Activated CD8-positive, alpha-beta memory T cell treated with anti-CD3 and anti-CD28 coated beads for 36 hours (primary cell): ENCODE results near the gene MAN1A2. TPM values are rescaled to one million over a fixed set of nuclear protein-coding genes. Genes with fewer than 3 reads are reported as not detected.
"Not testable (repeated sequence)": the region's sequence is repeated elsewhere in the genome, so short reads cannot be mapped to it uniquely, and the experiment has no call there.

Experiments
- CTCF ChIA-PET: fragments of 350-600 bp; sonication (Branson Sonifier 250); formaldehyde crosslinking; loops from one replicate; lab custom pipeline; 2021; ENCODE audit warnings: antibody characterized with exemption; lab: Charles Lee
- POLR2A ChIA-PET: fragments of 350-600 bp; sonication (Branson Sonifier 250); formaldehyde crosslinking; loops from one replicate; lab custom pipeline; 2021; ENCODE audit warnings: antibody characterized with exemption; lab: Charles Lee
- total RNA-seq, 2 experiments: library from RNA; stranded (reverse); gene quantifications; one replicate each; pipeline ENCODE4 v1.2.3, GENCODE V29; 2021

Gene MAN1A2
- 10 to 100 TPM; 24.5 to 24.8 TPM for total RNA-seq

DNA sequence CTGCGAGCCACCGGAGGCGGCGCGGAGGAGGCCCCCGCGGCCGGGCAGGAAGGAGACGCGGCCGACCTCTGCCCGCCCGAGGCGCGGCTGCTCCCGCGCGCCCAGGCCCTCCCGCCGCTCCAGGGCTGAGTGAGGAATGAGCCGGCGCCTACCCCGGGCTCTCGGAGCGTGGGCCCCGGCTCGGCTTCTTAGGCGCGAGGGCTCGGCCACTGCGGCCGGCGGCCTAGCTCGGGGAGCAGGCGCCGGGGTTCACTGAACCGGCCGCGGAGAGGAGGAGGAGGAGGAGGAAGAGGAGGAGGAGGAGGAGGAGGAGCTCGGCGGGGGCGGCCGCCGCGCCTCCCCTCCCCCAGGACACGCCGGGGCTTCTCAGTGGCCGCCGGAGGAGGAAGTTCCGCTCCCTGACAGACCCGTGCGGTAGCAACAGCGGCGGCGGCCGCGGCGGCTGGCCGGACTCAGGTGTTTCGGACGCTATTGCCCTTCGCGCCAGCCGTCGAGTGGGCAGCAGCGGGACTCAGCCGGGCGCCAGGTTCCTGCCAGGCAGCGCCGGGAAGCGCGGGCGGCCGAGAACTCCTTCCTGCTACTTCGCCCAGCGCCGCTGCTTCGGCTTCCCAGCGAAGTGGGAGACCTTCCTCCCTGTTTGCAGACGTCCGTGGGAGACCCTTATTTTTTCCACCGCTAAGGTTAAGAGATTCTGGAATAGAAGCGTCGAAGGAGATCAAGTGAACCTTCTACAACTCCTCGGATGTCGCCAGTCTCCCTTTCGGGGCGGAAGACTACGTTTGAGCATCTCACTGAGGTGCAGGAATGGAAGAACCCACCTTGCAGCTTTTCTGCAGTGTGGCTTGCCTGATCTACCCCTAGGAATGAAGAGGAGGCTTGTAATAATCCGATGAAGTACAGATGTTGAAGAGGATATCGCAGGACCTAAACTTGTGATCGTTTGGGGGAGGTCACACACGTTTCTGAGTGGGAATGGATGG lies at the start of gene MAN1A2:
Gene MAN1A2, plus strand, starts transcription at position 404 of the 980 bp plus-strand sequence. CDS start 735 bp downstream, outside the sequence.
- ChIA-PET CTCF (no interaction called here), POLR2A (no interaction called here)

DNA sequence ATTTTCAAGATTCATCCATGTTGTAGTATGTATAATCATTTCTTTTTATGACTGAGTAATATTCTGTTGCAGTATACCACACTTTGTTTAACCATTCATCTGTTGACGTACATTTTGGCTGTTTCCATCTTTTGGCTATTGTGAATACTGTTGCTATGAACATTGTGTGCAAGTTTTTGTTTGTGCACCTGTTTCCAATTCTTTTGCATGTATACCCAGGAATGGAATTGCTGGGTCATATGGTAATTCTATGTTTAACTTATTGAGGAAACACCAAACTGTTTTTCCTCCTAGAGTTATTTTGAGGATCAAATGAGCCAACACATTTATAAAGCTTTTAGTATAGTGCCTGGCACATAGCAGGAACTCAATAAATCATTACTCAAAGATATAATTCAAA lies 49.2 kb upstream of the MAN1A2 start:
- CTCF ChIA-PET: no interaction called here
- POLR2A ChIA-PET: no interaction called here

DNA sequence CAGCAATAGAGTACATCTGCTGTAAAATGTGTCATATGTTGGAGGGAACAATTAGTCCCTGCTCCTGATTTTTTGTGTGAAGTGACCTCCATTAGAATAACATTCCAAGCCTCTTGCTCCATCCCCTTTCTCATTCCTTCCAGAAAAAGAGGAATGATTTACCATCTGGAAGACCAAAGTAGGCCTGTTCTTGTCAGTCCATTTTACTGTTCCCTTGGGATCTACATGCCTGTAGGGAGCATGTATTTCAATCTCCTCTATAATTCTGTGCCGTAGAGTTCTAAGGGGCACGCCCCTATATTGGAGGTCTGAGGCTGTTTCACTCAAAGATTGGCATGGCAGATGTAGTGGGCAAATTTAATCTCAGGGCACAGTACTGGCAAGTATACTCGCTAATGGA lies 48.8 kb upstream of the MAN1A2 start:
- POLR2A ChIA-PET: no interaction called here
- CTCF ChIA-PET: no interaction called here

DNA sequence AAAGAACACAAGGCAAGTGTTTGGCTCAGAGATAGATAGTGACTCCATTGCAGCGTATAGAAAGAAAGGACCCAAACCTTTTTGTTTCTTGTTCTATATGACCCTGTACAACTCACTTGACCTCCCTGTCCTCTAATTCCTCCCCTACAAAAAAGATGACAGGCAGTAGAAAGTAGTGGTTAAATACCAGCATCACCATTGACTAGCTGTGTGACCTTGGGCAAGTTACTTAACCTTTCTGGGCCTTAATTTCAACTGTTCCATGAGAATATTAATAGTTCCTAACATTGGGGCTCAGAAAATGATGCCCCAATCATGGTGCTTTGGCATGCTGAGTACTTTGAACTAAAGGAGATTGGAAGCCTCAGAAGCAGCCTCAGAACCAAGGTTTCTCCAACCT lies 46.7 kb upstream of the MAN1A2 start:
- CTCF ChIA-PET: no interaction called here
- POLR2A ChIA-PET: no interaction called here

DNA sequence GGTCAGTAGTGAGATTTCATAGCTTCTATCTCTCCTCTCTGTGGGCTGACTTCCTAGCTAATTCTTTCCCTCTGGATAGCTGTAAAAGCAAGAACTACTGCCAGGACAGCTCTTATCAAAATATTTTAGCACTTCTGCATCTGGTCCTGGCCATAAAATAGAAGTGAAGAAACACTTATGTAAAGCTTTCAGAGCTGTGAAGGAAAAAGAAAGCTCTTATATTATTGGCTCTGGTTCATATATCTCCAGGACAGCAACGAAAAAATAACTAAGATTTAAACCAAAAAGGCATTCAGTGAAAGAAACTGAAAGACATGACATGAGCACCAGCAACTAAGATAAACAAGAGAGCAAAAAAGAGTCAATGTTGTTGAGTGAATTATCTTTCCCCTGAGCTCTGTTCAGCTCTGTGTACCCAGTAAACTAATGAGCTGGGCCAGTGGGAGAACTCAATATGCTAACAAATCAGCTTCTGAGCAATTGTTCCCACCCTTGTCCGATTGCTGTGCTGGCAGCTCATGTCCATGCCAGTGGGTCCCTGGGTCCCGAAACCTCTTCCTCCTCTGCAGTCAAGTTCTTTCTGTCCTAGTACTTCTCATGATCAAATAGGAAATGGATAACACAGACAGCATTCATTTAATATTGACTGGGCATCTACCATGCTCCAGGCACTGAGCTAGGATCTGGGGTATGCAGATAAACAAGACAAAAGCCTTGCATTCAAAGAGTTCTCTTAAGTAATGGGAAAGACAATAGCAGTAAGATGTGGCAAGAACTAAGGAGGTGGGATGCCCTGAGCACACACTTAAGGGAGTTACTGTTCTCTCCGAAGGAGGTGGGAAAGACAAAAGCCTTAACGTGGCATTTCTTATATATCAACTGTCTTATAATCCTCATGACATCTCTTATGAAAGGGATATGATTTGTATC lies 45.3 kb upstream of the MAN1A2 start:
- ChIA-PET CTCF (no interaction called here), POLR2A (interaction anchor here (0.6 kb wide), 1 partner anchor 12 kb away, joined by 3 read pairs; no protein-coding TSS in a partner anchor)

DNA sequence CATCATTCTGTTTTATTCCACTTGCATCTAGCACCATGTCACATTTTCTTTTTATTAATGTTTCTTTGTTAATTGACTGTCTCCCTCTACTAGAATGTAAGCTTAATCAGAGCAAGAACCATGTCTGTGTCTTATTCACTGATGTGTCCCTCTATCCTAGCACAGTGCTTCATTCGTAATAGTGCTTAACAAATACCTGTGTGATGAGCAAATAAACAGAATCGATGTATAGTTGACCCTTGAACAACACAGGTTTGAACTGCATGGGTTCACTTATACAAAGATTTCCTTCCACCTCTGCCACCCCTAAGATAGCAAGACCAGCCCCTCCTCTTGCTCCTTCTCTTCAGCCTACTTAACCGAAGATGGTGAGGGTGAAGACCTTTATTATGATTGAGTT lies 42.9 kb upstream of the MAN1A2 start:
- ChIA-PET CTCF (no interaction called here), POLR2A (no interaction called here)

DNA sequence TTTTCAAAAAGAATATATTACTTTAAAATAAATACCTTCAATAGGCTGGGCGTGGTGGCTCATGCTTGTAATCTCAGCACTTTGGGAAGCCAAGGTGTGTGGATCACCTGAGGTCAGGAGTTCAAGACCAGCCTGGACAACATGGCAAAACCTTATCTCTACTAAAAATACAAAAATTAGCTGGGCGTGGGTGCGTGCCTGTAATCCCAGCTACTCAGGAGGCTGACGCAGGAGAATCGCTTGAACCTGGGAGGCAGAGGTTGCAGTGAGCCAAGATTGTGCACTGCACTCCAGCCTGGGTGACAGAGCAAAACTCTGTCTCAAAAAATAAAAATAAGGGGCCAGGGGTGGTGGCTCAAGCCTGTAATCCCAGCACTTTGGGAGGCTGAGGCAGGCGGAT lies 41.2 kb upstream of the MAN1A2 start:
- POLR2A ChIA-PET, CTCF ChIA-PET: not testable (repeated sequence)

DNA sequence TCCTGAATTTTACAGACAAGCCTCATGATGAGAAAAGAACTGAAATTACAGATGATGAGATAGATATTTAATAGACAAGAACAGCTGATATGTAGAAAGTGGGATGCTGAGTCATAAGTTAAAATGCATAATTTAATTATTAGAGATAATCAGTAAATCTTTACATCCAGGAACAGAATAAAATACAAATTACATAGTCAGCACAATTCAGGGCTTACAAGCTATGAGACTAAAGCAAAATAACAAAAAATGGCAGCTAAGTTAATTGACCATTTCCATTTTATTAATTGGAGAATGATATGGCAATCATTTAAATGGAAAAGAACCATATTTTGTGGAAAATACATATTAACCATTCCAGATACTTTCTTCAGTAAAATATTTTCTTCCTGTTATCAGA lies 40.2 kb upstream of the MAN1A2 start:
- ChIA-PET POLR2A (no interaction called here), CTCF (no interaction called here)

DNA sequence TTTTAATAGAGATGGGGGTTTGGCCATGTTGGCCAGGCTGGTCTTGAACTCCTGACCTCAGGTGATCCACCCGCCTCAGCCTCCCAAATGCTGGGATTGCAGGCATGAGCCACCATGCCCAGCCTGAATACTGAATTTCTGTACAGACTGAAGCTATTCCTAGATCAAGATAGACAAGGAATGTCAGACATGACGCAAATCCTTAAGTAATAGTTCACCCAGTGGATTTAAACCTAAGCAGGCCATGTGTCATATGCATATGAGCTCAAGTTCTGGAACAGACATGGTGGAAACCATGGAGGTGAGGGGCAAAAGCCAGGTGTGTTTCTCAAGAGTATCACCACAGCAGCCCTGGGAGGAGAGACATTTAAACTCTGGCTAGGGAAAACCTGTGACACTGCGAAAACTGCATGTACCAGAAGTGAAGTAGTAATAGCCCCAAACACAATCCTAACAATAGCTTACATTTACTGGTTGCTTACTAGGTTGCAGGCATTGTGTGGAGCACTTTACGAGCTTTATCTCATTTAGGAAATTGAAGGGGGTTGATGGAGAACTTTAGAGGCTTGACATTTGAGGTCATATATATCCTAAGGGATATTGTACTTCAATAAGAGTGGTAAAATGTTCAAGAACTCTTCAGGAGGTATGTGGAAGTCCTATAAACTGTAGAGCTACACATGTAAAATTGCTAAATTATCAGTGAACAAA lies 31.7 kb upstream of the MAN1A2 start:
- POLR2A ChIA-PET: no interaction called here

DNA sequence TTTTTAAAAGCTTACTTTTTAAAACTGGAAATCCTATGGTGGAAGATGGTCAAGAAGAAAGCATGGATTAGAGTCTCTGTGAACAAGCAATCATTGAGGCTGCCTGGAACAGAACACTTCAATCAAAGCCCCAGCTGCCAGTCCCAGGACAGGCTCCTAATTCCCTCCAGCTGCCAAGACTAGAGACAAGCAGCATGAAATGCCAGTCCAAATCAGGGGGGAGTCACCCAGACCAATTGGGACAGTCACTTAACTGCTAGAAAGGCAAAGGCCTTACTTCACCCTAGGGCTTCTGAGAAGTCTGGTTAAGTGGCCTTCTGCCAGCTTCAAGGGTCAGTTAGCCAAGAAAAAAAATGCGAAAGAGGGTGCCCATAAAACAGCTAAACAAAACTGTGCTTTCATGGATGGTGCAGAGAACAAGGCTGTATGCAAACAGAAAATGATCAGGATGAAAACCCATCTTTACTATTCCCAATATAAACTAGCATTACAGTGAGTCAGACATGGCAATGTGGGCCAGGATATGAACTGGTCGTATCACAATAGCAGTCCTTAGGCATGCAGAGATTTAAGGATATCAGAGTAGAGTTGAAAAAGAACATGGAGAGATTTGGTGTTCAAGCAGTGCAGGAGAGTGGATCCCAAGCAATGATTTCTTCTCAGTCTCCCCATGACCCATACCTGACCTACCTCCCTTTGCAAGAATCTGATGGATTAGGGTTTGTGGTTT lies 31.0 kb upstream of the MAN1A2 start:
- CTCF ChIA-PET: interaction anchor here (0.5 to 1.4 kb wide), 2 partner anchors 25 to 40 kb away, joined by 3 to 4 read pairs; no protein-coding TSS in a partner anchor

More for the DNA sequence above, 31.7 kb upstream of the MAN1A2 start:
- CTCF ChIA-PET: interaction anchor here (1.4 kb wide), 1 partner anchor 25 kb away, joined by 3 read pairs; no protein-coding TSS in a partner anchor

DNA sequence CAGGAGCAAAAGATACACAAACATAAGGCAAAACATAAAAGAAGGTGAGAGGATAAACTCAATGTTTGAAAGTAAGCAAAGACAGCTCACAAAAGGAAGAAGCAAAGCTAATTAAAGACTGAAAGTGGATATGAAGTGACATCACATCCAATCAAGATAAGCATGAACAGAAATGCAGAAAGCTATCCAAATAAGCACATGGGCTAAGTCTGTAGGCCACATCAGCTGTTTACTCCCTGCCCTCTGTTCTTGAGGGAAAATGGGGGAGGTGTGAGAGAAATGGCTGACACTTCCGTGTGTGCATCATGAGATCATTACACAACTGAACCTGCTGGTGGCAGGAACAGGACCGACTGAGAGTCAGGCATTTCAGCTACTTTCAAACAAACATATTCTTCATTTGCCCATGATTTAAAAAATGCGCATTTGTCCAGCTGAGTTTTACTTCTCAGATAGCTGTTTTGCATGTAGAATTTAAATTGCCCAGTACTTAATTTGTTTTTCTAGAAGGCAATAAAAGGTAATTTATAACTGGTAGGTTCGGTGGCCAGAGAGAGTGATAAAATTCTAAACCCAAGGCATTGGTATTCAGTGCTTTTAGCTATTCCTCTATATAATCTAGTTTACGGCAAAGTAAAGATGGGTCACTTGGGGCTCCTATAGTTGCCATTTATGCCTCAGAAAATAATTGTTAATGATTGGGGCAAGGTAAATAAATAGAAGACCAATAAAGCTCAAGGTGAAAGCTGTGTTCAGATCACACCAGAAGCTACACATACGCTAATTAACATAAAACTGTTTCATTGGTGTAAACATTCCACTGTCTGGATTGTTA lies 27.2 kb upstream of the MAN1A2 start:
- POLR2A ChIA-PET: no interaction called here
- CTCF ChIA-PET: interaction anchor here (0.5 to 0.8 kb wide), 2 partner anchors 25 to 116 kb away, joined by 3 read pairs; no protein-coding TSS in a partner anchor

More for the DNA sequence above, 31.0 kb upstream of the MAN1A2 start:
- POLR2A ChIA-PET: no interaction called here

DNA sequence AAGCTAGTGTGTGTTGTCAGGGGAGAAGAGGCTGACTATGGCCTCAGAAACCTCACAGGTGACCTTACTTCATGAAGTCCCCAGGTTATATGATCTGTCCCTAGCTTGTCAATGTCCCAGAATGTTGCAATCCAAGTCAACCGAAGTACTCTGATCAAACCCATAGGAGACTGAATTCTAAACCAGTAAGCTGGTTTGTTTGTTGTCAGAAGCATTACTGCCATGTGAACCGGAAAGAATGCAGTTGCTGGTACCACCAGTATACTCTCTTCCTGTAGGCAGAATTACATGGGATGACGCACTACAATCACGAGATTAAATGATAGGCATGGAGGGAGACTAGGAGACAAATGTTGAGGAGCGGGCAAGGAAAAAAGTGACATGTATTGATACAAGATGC lies 26.1 kb upstream of the MAN1A2 start:
- POLR2A ChIA-PET: no interaction called here
- CTCF ChIA-PET: no interaction called here

DNA sequence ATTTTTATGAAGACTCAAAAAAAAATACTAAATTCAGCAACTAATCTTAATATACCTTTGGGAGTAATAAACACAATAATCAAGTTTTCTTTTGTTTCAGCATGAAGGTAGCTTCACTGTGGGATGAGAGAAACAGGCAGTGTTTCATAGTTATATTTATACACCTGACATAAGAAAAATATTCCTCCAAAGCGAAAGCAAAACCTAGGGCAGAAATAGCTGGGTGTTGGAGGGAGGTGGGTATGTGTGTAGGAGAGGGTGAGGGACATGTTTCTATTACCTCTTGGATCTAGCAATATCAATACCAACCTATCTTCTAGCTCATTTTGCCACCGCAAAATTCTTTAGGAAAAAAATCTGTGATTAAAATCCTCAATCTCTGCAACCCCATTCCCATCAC lies 24.9 kb upstream of the MAN1A2 start:
- POLR2A ChIA-PET: no interaction called here
- CTCF ChIA-PET: interaction anchor here (2.1 kb wide), 1 partner anchor 9 kb away, joined by 5 read pairs; no protein-coding TSS in a partner anchor

DNA sequence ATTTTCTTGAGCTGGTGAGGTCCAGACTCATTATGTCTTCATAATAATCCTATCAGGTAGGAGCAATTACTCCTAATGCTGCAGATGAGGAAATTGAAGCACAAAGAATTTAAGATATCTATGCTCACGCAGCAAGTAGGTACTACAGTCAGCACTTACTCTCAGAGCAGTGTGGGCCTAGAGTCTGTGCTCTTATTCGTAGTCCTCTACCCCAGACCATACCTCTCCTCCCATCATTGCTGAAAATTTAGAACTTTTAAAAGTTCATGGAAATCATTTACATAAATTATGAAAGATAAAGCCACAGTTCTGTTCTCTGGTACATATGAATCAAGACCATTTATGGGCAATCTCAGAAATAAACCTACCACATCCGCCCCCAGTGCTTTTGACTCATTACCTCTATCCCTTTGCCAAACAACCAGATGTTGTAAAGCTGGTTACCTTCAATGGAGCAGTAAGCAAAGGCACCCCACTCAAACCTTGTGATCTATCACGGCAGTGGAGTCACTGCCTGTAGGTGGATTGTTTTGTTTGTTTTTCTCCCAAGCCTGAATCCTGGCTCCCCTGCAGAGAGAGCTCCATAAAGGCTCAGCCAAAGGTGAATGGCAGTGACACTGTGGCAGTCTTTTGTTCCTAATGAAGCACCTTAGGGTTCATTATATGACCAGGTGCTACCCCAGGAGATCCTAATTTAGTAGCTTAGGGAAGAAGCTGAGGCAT lies 20.9 kb upstream of the MAN1A2 start:
- POLR2A ChIA-PET: no interaction called here
- CTCF ChIA-PET: interaction anchor here (0.6 kb wide), 1 partner anchor 413 kb away, joined by 3 read pairs; no protein-coding TSS in a partner anchor

DNA sequence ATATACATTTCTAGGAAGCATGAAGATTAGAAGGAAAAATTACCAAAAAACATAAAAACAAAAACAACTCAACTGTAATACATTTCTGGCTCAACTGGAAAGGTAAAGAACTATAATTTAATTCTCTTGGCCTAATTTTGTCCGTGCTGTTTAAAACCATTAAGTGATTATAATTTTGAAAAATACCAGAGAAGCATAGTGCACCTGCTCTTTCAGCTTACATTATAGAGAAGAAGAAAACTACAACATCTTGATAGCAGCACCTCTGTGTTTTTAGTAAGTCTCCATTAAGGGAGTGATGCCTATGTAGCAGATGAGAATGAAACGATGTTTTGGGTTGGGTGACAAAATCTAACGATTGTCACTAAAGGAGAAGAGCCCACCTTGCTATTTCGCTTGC lies 19.3 kb upstream of the MAN1A2 start:
- POLR2A ChIA-PET: no interaction called here

DNA sequence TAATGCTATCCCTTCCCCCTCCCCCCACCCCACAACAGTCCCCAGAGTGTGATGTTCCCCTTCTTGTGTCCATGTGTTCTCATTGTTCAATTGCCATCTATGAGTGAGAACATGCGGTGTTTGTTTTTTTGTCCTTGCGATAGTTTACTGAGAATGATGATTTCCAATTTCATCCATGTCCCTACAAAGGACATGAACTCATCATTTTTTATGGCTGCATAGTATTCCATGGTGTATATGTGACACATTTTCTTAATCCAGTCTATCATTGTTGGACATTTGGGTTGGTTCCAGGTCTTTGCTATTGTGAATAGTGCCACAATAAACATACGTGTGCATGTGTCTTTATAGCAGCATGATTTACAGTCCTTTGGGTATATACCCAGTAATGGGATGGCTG lies 14.6 kb upstream of the MAN1A2 start:
- CTCF ChIA-PET, POLR2A ChIA-PET: not testable (repeated sequence)

More for the DNA sequence above, 19.3 kb upstream of the MAN1A2 start:
- CTCF ChIA-PET: no interaction called here
